Measurements from ENCODE around the gene RETSAT.

DNA sequence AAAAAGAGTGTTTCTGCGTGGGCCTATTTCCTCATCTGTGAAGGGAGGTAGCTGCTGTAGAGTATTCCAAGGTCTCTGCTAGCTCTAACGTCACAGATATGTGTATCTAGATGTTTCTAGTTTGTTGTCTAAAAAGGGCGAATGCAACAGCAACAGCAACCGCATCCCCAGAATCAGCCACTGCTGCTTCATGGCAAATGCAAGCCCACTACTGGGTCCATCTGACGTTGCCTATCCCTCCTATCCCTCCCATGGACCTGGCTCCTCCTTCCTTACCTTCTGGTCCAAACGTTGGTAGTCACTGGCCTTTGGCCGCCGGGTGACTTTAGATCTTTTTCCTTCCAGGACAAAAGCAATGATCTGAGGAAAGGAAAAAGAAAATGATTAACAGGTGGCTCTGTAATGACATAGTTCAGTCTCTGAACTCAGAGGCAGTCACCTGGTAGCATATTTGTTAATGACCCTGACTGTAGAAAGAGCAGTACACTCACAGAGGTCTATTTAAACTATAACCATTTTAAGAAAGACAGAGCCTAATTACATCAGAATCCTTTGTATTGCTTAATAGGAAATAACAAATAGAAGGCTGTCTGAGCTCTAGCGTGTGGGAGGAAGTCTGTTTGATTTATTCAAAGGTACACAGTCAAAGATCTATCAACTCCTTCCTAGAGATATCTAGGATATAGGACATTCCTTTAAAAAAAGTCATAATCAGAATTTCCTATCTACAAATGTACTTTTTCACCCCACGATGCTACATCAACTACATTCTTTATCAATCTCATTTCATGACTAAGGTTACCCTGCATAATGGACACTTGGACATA is 29.5 kb downstream of the RETSAT start:
- TF ChIP-seq POLR2A (IDR thresholded peaks at IDR 0.05) (no peak), POLR2AphosphoS5 (IDR thresholded peaks at IDR 0.05; ENCODE audit: insufficient read depth in 1 of 2, low read depth in 1 of 2) (no peak)
- TF ChIP-seq, protein P1, sequence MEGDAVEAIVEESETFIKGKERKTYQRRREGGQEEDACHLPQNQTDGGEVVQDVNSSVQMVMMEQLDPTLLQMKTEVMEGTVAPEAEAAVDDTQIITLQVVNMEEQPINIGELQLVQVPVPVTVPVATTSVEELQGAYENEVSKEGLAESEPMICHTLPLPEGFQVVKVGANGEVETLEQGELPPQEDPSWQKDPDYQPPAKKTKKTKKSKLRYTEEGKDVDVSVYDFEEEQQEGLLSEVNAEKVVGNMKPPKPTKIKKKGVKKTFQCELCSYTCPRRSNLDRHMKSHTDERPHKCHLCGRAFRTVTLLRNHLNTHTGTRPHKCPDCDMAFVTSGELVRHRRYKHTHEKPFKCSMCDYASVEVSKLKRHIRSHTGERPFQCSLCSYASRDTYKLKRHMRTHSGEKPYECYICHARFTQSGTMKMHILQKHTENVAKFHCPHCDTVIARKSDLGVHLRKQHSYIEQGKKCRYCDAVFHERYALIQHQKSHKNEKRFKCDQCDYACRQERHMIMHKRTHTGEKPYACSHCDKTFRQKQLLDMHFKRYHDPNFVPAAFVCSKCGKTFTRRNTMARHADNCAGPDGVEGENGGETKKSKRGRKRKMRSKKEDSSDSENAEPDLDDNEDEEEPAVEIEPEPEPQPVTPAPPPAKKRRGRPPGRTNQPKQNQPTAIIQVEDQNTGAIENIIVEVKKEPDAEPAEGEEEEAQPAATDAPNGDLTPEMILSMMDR (IDR thresholded peaks at IDR 0.05), result no peak
